Measurements from ENCODE around the gene TIMM9.

TIMM9 gene

DNA sequence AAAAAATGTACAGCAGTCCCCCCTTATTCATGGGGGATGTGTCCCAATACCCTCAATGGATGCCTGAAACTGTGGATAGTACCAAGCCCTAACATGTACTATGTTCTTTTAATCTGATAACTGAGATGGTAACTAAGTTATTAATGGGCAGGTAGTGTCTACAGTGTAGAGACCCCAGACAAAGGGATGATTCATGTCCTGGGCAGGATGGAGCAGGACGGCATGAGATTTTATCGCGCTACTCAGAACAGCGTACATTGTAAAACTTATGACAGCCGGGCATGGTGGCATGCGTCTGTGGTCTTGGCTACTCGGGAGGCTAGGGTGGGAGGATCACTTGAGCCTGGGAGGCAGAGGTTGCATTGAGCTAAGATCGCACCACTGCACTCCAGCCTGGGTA is 37.3 kb upstream of the TIMM9 start:
- no peak for DNase-seq (ENCODE audit: low read depth)
- TF ChIP-seq CTCF (conservative IDR thresholded peaks at IDR 0.05; ENCODE audit: control insufficient read depth, insufficient read depth, low read depth, low read length): no peak
- no peak overlapping the region for H3K4me3 ChIP-seq (ENCODE audit: control insufficient read depth, low read depth, low read length)

DNA sequence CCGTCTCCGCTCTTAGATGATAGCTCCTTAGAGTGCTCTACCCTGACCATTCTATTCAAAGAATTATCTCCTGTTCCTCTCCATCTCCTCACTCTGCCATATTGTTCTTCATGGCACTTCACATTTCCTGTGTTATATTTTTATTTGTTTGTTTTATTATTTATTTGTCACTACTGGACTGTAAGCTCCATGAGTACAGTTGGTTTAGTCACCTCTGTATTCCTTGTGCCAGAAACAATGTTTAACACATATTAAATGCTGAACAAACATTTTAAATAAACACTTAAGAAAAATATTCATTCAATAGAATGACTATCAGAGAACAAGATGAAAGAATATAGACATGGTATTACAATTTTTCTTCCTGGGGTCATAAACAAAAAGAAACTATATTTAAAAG is 35.8 kb upstream of the TIMM9 start:
- TF ChIP-seq CTCF (conservative IDR thresholded peaks at IDR 0.05; ENCODE audit: control insufficient read depth, insufficient read depth, low read depth, low read length): no peak
- no peak for DNase-seq (ENCODE audit: low read depth)

DNA sequence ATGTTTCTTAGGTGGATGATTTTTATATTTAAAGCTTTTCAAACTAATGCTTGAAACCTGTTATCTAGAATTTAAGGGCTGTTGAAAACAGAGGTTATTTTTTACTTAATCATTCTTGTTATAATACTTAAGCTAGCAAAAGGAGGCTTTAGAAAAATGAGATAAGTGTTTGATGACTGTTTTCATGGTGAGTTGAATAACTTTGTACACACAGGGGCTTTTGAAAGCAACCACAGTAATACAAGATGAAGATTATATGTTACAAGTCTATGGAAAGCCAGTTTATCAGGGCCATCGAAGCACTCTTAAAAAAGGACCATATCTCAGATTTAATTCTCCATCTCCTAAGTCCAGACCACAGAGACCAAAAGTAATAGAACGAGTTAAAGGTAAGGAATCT is 33.4 kb upstream of the TIMM9 start:
- TF ChIP-seq CTCF (conservative IDR thresholded peaks at IDR 0.05; ENCODE audit: control insufficient read depth, insufficient read depth, low read depth, low read length): no peak
- H3K4me3 ChIP-seq (ENCODE audit: control insufficient read depth, low read depth, low read length): no peak overlapping the region
- DNase-seq (ENCODE audit: low read depth): no peak

More for the DNA sequence above, 35.8 kb upstream of the TIMM9 start:
- H3K4me3 ChIP-seq (ENCODE audit: control insufficient read depth, low read depth, low read length): no peak overlapping the region

- no peak for DNase-seq (ENCODE audit: low read depth)
- TF ChIP-seq CTCF (conservative IDR thresholded peaks at IDR 0.05; ENCODE audit: control insufficient read depth, insufficient read depth, low read depth, low read length): no peak
- no peak overlapping the region for H3K4me3 ChIP-seq (ENCODE audit: control insufficient read depth, low read depth, low read length)
Measured at GRCh38 chr14:58455593-58456265, 28.4 kb upstream of the TIMM9 start.

DNA sequence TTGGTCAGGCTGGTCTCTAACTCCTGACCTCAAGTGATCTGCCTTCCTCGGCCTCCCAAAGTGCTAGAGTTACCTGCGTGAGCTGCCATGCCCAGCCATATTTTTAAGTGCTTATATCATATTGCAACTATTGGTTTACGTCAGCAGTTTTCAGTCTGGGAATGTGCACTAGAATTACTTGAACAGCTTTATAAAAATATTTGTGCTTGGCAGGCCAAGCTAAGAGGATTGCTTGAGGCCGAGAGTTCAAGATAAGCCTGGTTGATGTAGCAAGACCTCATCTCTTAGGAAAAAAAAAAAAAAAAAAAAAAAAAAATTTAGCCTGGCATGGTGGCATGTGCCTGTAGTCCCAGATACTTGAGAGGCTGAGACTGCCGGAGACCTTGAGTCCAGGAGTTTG is 17.3 kb upstream of the TIMM9 start:
- no peak overlapping the region for H3K4me3 ChIP-seq (ENCODE audit: control insufficient read depth, low read depth, low read length)
- no peak for TF ChIP-seq CTCF (conservative IDR thresholded peaks at IDR 0.05; ENCODE audit: control insufficient read depth, insufficient read depth, low read depth, low read length)
- no peak for DNase-seq (ENCODE audit: low read depth)

DNA sequence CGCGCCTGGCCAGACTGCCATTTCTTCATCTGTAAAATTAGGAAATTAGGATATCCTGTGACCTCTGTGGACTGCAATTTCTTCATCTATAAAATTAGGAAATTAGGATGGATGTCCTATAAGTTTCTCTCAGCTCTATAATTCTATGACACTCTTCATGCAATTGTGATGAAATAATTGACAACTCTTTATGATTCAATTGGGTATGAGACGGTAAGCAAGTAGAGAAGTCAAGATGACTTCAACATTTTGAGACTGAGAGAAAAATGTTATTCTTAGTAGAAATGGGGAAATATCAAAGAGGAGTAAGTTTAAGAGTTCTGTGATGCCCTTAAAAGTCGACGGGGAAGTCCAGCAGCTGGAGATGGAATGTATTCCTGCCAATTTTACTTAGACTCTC is 12.1 kb upstream of the TIMM9 start:
- no peak for DNase-seq (ENCODE audit: low read depth)

More for the DNA sequence above, 12.1 kb upstream of the TIMM9 start:
- no peak for TF ChIP-seq CTCF (conservative IDR thresholded peaks at IDR 0.05; ENCODE audit: control insufficient read depth, insufficient read depth, low read depth, low read length)
- H3K4me3 ChIP-seq (ENCODE audit: control insufficient read depth, low read depth, low read length): no peak overlapping the region
